NCI-H2107 treated with DMSO at 0.1 percent for 48 hours (cell line): ENCODE results near the gene TGFBR3.

Experiments
- DNase-seq: peaks from one replicate; lab custom pipeline; 2025; ENCODE audit not compliant: unreplicated experiment; lab: John Stamatoyannopoulos, UW

Gene TGFBR3

GRCh38 chr1:91764471-91765115, 121.4 kb downstream of the TGFBR3 start:
- no peak for DNase-seq

- DNase-seq: no peak
Observed at GRCh38 chr1:91763252-91763651, 122.7 kb downstream of the TGFBR3 start.

DNA sequence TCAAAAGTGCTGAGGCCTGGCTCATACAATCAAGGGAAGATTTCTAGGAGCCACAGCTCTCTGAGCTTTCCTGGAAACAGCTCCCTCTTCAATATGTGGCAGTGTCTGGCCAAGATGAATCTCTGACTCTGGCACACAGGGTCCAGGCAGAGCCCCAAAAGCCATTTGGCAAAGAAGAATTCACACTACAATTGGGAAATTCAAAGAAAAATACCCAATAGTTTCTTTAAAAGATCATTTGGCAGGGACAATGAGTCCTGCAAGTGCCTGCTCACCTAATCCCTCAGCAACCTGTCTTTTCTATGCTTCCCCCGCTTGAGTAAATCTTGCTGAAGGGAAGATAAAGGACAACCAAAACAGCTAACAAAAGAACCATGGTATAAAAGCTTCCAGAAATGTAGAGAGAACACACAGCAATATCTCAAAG, 124.6 kb downstream of the TGFBR3 start:
- no peak for DNase-seq

DNA sequence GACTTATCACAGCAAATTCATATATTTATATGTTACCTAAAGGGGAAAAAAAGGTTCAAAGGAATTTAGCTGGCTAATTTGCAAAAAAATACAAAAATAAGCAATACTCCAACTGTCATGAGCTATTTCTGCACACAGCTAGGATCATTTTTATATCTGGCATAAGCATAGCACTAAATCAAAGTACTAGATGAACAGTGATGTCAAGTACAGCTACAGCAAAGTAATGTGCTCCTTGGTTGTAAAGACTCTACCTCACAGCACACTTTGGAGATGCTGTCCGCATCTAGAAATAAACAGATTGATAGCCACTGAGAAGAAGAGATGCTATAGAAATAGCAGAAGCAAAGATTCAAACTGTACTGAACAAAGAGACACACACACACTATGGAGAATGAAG, 125.4 kb downstream of the TGFBR3 start:
- DNase-seq: no peak

DNA sequence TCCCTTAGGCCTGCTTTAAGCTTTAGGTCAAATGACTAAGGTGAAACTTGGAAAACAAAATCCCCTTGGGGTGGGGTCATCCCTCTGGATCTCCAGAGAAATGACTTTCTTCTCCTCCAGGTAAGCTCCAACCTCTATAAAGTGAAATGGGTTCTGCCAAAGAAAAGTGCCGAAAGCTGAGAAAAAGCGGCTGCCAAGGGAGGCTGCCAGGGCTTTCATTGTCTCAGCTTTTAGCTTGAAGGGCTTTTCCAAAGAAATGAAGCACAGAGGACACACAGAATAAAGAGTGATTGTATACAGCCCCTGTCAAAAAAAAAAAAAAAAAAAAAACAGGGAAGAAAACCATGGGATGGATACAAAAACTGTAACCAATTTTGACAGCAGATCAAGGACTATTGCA, 126.9 kb downstream of the TGFBR3 start:
- no peak for DNase-seq

DNA sequence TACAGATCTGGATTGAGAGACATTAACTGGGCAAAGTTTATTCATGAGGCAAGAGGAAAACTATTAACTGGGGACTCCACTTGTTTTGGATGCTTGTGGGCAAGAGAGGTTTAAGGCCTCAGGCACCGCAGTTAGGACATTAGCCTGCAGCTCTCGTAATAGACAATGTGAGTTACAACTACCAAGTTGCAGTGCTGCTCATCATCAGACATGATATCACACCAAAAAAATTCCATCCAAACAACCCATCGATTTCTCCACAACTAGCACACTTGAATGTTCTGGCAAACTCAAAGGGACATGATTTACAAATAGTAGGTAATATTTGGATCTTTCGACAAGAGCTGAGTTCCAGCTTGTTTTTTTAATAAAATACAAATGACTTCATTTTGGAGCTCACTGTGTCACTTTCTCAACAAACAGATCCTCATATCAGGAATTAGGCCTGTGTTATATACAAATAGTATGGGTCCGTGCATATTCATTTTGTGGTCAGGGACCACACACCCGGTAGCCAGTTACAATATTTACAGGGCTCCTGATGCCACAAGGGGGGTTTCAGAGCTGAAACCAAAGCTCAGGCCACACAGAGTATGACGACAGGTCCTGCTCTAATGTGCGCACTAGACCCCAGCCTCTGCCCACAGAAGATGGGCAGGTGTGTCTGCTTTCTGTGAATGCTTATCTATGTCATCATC, 128.0 kb downstream of the TGFBR3 start:
- no peak for DNase-seq

DNA sequence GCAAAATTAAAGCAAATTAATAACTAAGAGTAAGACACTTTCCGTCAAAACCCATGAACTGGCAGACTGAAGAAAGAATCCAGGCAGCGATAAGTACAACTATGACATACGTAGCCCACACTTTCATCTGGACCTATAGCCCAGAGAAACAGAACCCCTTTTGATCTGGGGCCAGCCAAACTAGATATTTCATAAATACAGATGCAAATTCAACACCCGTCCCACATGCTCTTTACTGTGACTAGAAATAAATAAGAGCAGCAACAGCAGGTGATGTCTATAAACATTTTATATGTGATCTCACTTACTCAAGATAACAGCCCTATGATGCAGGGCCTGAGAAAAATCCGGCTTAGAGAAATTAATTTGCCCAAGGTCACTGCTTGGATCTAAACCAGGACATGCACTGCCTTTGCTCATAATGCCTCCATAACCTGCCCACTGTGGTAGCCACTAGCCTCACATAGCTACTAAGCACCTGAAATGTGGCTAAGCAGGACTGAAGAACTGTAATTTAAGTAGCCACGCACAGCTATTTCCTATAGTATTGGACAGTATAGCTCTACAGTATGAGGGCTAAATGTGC, 130.2 kb downstream of the TGFBR3 start:
- DNase-seq: no peak

DNA sequence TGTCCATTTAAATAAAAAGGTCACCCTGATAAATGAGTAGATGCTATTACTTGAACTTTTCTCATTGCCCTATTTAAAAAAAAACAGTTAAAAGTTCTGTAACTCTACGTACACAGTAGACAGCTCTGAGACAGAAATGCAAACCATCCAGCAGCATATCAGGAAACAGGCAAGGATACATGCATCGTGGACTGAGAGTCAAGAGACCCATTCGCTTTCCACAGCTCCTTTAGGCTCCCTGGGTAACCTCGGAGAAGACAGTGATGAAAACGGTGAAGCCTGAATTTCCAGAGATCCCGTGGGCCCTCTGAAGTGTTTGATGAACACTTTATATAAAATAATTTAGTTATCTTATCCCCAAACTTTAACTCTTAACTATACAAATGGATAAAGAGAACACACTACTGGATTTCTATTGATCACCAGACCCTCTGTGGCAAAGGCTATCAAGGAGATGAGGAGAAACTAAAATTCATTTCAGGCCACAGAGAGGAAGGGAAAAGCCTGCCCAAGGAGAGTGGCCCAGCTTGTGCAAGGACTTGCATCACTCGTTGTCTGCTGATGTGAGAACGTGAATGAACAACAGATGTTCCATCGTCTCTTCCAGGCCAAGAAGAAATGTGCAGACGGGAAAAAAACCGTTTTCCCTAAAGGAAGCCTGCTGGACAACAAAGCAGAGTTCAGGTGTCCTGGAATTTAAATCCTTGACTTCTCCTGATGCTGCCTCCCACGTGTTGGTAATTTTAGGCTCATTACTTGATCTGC, 131.0 kb downstream of the TGFBR3 start:
- no peak for DNase-seq

- no peak for DNase-seq
Observed at GRCh38 chr1:91754348-91754747, 131.6 kb downstream of the TGFBR3 start.

GRCh38 chr1:91753878-91754277, 132.1 kb downstream of the TGFBR3 start:
- DNase-seq: no peak

- no peak for DNase-seq
Observed at GRCh38 chr1:91752324-91752723, 133.6 kb downstream of the TGFBR3 start.

- no peak for DNase-seq
Observed at GRCh38 chr1:91751275-91751674, 134.7 kb downstream of the TGFBR3 start.

- no peak for DNase-seq
Observed at GRCh38 chr1:91750398-91750996, 135.5 kb downstream of the TGFBR3 start.

DNA sequence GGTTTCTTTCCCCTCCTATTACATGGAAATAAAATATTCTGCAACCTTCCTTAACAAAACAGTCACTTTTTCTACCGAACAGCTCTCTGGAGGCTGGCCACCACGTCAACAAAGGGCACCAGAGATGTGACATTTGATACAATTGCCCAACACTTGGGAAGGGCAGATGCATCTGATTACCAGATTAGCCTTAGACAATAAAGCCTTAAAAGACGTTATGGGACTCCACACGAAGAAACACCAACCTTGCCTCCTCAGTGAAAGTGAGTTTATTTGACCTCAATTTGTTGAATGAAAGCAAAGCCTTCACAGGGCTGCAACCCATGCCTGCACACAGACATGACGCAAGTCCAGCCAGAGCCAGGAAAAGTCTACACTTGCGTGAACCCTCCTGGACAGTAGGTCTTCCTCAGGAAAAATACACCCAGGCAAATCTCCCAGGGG, 136.1 kb downstream of the TGFBR3 start:
- DNase-seq: no peak

DNA sequence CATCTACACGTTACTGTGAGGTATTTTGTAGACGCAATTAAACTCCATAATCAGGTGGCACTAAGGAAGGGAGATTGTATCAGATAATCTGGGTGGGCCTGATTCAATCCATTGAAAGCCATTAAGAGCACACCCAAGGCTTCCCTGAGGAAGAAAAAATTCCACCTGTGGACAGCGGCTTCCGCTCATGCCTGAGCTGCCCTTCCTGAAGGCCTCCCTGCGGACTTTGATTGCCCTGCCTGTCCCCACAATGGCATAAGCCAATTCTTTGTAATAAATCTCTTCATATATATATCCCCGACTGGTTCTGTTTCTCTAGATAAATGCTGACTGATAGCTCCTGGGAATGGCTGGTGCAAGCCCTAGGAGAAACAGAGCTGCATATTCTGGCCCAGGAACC, 138.3 kb downstream of the TGFBR3 start:
- DNase-seq: no peak

DNA sequence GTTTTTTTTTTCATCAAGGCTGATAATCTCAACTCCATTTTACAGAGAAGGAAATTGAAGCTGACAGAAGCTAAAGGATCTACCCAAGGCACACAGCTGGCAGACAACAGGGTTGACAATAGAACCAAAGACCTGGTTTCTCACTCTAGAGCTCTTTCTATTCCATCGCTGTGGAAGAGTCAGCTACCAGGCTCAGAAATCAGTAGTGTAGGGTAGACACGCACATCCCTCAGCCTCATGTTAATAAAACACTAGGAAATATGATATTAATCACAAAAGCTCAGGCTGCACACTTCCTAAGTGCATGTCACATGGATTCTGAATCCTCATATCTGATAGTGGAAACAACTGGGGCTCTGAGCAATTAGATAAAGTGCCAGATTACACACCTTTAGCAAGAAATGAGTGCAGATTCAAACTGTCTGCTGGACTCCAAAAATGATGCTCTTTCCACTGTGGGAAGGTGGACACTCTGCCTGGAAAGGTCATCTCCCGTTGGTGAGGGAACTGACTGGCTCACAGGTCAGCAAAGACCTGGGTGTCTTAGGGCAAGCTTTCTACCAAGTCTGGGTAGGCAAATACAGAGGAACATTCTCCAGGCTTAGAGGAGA, 139.1 kb downstream of the TGFBR3 start:
- no peak for DNase-seq

GRCh38 chr1:91745640-91746373, 140.1 kb downstream of the TGFBR3 start:
- DNase-seq: no peak

- peak; percentile 63 for DNase-seq
Observed at GRCh38 chr1:91744953-91745639, 140.9 kb downstream of the TGFBR3 start.

- DNase-seq: peak; percentile 50
Observed at GRCh38 chr1:91742848-91743292, 143.1 kb downstream of the TGFBR3 start.
